Panc1 (cell line): ENCODE results near the gene IQCN. TPM values are rescaled to one million over a fixed set of nuclear protein-coding genes. Genes with fewer than 3 reads are reported as not detected.

Source experiments
- ATAC-seq: fragments of 200-7000 bp; cut with Tn5 transposase; 2 replicates; pipeline ENCODE4 v1.9.1; 2020; ENCODE audit warnings: mild to moderate bottlenecking, moderate library complexity
- BruUV-seq: library from RNA; stranded (reverse); fragments of 400-500 nt; replicated peaks from 2 replicates; lab custom pipeline; 2021; lab: Mats Ljungman, UMichigan
- CTCF ChIA-PET: fragments of 300-600 bp; sonication (Branson Sonifier 250); formaldehyde crosslinking; loops from one replicate; lab custom pipeline; 2022; ENCODE audit warnings: antibody characterized with exemption; lab: Charles Lee
- POLR2A ChIA-PET: fragments of 300-600 bp; sonication (Branson Sonifier 250); formaldehyde crosslinking; loops from one replicate; lab custom pipeline; 2022; ENCODE audit warnings: antibody characterized with exemption; lab: Charles Lee
- DNase-seq: peaks from one replicate; pipeline ENCODE4 v3.0.0-alpha.2; 2010; ENCODE audit warnings: low read depth, low spot score
- H3K27ac ChIP-seq: 2 replicates; pipeline ENCODE4 v1.5.1; 2011; ENCODE audit warnings: mild to moderate bottlenecking, low read length, inconsistent platforms
- H3K27me3 ChIP-seq: fragments of 200-500 bp; sonication (Bioruptor generic); 2 replicates; pipeline ENCODE4 v1.6.0; 2014; ENCODE audit warnings: low read length, inconsistent platforms; ENCODE audit not compliant: control insufficient read depth, insufficient read depth
- H3K36me3 ChIP-seq: fragments of 200-500 bp; sonication (Bioruptor generic); 2 replicates; pipeline ENCODE4 v1.5.1; 2014; ENCODE audit warnings: inconsistent platforms, mild to moderate bottlenecking, low read length, moderate library complexity; ENCODE audit not compliant: control insufficient read depth, insufficient read depth
- H3K4me1 ChIP-seq: 2 replicates; pipeline ENCODE4 v1.5.1; 2011; ENCODE audit warnings: inconsistent platforms, mild to moderate bottlenecking, low read length, moderate library complexity; ENCODE audit not compliant: control insufficient read depth, insufficient read depth
- H3K4me3 ChIP-seq, 2 experiments: 2 replicates each; pipeline ENCODE4 v1.5.1; 2011 to 2012; ENCODE audit warnings: low read depth in 2 of 2, low read length in 2 of 2, mild to moderate bottlenecking in 2 of 2, inconsistent platforms in 1 of 2, moderate library complexity in 1 of 2
- H3K9me3 ChIP-seq: fragments of 200-500 bp; sonication (Bioruptor generic); 2 replicates; pipeline ENCODE4 v1.5.1; 2014; ENCODE audit warnings: low read depth, mild to moderate bottlenecking, inconsistent platforms, low read length, moderate library complexity; ENCODE audit not compliant: control insufficient read depth, insufficient read depth
- POLR2AphosphoS5 ChIP-seq: IDR thresholded peaks from 2 replicates; pipeline ENCODE4 v1.6.1; 2012; ENCODE audit warnings: mild to moderate bottlenecking, low read depth, low read length, moderate library complexity
- SIN3A ChIP-seq: IDR thresholded peaks from 2 replicates; pipeline ENCODE4 v1.6.1; 2012; ENCODE audit warnings: low read depth, mild to moderate bottlenecking, low read length, moderate library complexity, borderline replicate concordance; ENCODE audit not compliant: insufficient read depth
- TCF7L2 ChIP-seq: IDR thresholded peaks from 2 replicates; pipeline ENCODE4 v1.6.1; 2011; ENCODE audit warnings: mild to moderate bottlenecking, low read depth, low read length, inconsistent platforms
- in situ Hi-C: cut with HindIII; loops from 2 replicates; pipeline ENCODE4 v1.10.0; 2016; ENCODE audit warnings: low sequenced_read_pairs, low pct_unique_long_range_greater_than_20kb
- intact Hi-C: fragments of 100-400 bp; cut with micrococcal nuclease; formaldehyde crosslinking; loops from one replicate; pipeline ENCODE4 v1.10.0; 2022; ENCODE audit not compliant: unreplicated experiment
- total RNA-seq: library from RNA; stranded (reverse); gene quantifications from one replicate; pipeline ENCODE4 v1.2.1, GENCODE V29; 2021; ENCODE audit not compliant: unreplicated experiment
- TF ChIP-seq, protein P1 (sequence below): fragments of 450-650 bp; IDR thresholded peaks from 2 replicates; pipeline ENCODE4 v1.5.1; 2017; ENCODE audit warnings: mild to moderate bottlenecking
- TF ChIP-seq, protein P2 (sequence below), 2 experiments: IDR thresholded peaks; 2 replicates each; pipeline ENCODE4 v1.6.1; 2011 to 2012; ENCODE audit warnings: low read depth in 2 of 2, control low read depth in 1 of 2, low read length in 1 of 2, mild to moderate bottlenecking in 1 of 2, moderate library complexity in 1 of 2; ENCODE audit not compliant: insufficient read depth in 1 of 2

Gene IQCN
- total RNA-seq, 1 experiment from 2014 or later: 2.5 TPM

DNA sequence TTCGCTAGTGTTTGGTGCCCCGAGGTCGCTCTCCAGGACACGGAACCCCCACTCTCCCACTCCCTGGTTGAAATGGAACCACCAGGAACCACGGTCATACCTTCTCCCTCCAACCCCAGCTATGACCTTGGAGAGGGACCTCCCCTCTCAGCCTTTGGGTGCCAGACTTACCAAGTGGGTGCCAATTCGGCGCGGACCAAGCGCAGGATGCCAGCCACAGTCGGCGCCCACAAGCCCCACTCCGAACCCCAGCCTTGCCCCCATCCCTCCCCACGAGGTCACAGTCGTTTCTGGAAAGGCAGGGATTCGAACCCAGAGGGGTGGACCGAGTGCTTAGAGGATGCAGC is 48.9 kb downstream of the IQCN start:
- no peaks in the 10 kb centered on the region; the same call in 1 of the 2 replicates for H3K4me1 ChIP-seq
- H3K27me3 ChIP-seq: no peaks in the 10 kb centered on the region
- H3K36me3 ChIP-seq: no peaks in the 10 kb centered on the region
- no peak for TF ChIP-seq TCF7L2
- H3K27ac ChIP-seq: peak overlapping the region; percentile 70; the same call in 1 of the 2 replicates
- intact Hi-C loops: no loop called here
- no peaks in the 10 kb centered on the region for H3K9me3 ChIP-seq
- H3K4me3 ChIP-seq: peak overlapping the region in 1 of 2 experiments; percentile 64; a peak in 1 of 4 replicates
- in situ Hi-C loops: no loop called here
- POLR2A ChIA-PET: no interaction called here
- DNase-seq: no peak
- ATAC-seq: no peak
- BruUV-seq: no TSS peak
- CTCF ChIA-PET: interaction anchor here (0.5 kb wide), 1 partner anchor 345 kb away, joined by 4 read pairs; no protein-coding TSS in a partner anchor

DNA sequence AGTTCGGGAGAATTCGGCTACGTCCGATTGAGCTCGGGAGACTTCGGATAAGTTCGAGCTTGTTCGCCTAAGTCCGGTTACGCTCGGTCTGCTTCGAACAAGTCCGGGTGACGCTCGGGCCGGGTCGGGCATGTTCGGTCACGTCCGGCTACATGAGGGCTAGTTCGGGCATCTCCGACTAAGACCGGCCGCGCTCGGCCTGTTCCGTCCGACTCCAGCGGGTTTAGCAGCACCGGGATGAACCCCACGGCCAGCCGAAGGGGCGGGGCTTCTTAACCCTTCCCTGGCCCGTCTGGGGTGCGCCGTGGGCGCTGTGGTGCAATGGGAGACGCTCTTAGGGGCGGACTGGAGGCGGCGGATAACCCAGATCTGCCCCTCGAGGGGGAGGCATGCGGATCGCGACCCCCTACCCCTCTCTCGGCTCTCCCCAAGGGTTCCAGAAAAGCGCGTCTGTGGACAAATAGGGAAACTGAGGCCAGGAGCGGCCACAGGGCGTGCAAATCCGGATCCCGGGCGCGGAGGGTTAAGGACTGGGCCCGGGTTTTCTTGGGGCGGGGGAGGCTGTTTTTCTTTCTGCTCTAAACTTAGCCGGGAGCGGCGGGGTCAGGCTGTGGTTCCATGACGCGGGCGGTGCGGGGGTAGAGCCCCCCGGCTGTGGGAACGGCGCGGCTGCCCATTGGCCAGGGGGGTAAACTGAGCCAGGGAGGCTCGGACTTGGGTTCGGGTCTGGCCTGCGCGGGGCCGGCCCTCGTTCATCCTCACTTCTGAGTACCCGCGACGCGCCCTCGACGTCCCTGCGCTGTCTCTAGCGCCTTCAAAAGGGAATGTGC is 49.5 kb downstream of the IQCN start:
- CTCF ChIA-PET: interaction anchor here (1.0 to 1.2 kb wide), 2 partner anchors 16 to 104 kb away, joined by 4 to 5 read pairs; no protein-coding TSS in a partner anchor
- Histone ChIP-seq H3K36me3 (no peaks in the 10 kb centered on the region), H3K4me1 (no peaks in the 10 kb centered on the region; the same call in 1 of the 2 replicates), H3K4me3 (peak overlapping the region; percentile 57 to 76), H3K27me3 (no peaks in the 10 kb centered on the region), H3K9me3 (no peaks in the 10 kb centered on the region), H3K27ac (peak overlapping the region; percentile 88)
- intact Hi-C loops (no loop called here), in situ Hi-C loops (no loop called here)
- peak; percentile 96 for DNase-seq
- TF ChIP-seq TCF7L2 (no peak), POLR2AphosphoS5 (no peak), SIN3A (no peak)
- TF ChIP-seq, protein P1, sequence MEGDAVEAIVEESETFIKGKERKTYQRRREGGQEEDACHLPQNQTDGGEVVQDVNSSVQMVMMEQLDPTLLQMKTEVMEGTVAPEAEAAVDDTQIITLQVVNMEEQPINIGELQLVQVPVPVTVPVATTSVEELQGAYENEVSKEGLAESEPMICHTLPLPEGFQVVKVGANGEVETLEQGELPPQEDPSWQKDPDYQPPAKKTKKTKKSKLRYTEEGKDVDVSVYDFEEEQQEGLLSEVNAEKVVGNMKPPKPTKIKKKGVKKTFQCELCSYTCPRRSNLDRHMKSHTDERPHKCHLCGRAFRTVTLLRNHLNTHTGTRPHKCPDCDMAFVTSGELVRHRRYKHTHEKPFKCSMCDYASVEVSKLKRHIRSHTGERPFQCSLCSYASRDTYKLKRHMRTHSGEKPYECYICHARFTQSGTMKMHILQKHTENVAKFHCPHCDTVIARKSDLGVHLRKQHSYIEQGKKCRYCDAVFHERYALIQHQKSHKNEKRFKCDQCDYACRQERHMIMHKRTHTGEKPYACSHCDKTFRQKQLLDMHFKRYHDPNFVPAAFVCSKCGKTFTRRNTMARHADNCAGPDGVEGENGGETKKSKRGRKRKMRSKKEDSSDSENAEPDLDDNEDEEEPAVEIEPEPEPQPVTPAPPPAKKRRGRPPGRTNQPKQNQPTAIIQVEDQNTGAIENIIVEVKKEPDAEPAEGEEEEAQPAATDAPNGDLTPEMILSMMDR: no peak
- TF ChIP-seq, protein P2, sequence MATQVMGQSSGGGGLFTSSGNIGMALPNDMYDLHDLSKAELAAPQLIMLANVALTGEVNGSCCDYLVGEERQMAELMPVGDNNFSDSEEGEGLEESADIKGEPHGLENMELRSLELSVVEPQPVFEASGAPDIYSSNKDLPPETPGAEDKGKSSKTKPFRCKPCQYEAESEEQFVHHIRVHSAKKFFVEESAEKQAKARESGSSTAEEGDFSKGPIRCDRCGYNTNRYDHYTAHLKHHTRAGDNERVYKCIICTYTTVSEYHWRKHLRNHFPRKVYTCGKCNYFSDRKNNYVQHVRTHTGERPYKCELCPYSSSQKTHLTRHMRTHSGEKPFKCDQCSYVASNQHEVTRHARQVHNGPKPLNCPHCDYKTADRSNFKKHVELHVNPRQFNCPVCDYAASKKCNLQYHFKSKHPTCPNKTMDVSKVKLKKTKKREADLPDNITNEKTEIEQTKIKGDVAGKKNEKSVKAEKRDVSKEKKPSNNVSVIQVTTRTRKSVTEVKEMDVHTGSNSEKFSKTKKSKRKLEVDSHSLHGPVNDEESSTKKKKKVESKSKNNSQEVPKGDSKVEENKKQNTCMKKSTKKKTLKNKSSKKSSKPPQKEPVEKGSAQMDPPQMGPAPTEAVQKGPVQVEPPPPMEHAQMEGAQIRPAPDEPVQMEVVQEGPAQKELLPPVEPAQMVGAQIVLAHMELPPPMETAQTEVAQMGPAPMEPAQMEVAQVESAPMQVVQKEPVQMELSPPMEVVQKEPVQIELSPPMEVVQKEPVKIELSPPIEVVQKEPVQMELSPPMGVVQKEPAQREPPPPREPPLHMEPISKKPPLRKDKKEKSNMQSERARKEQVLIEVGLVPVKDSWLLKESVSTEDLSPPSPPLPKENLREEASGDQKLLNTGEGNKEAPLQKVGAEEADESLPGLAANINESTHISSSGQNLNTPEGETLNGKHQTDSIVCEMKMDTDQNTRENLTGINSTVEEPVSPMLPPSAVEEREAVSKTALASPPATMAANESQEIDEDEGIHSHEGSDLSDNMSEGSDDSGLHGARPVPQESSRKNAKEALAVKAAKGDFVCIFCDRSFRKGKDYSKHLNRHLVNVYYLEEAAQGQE (IDR thresholded peaks at IDR 0.05; ENCODE audit: insufficient read depth in 1 of 2, low read depth in 2 of 2, low read length in 1 of 2): no peak
- BruUV-seq: no TSS peak
- peak; percentile 99 for ATAC-seq
- POLR2A ChIA-PET: interaction anchor here (0.6 kb wide), 1 partner anchor 125 kb away, joined by 4 read pairs; no protein-coding TSS in a partner anchor
